Superior temporal gyrus (tissue), 1 donor: ENCODE results near the gene SLC7A4.
"Not testable (repeated sequence)": the region's sequence is repeated elsewhere in the genome, so short reads cannot be mapped to it uniquely, and the experiment has no call there.

ENCODE experiments used
- DNase-seq: peaks from one replicate; pipeline ENCODE4 v3.0.0-alpha.2; 2016; ENCODE audit errors: extremely low spot score

SLC7A4 gene

GRCh38 chr22:21043860-21044535, 11.6 kb upstream of the SLC7A4 start:
- no peak for DNase-seq

DNA sequence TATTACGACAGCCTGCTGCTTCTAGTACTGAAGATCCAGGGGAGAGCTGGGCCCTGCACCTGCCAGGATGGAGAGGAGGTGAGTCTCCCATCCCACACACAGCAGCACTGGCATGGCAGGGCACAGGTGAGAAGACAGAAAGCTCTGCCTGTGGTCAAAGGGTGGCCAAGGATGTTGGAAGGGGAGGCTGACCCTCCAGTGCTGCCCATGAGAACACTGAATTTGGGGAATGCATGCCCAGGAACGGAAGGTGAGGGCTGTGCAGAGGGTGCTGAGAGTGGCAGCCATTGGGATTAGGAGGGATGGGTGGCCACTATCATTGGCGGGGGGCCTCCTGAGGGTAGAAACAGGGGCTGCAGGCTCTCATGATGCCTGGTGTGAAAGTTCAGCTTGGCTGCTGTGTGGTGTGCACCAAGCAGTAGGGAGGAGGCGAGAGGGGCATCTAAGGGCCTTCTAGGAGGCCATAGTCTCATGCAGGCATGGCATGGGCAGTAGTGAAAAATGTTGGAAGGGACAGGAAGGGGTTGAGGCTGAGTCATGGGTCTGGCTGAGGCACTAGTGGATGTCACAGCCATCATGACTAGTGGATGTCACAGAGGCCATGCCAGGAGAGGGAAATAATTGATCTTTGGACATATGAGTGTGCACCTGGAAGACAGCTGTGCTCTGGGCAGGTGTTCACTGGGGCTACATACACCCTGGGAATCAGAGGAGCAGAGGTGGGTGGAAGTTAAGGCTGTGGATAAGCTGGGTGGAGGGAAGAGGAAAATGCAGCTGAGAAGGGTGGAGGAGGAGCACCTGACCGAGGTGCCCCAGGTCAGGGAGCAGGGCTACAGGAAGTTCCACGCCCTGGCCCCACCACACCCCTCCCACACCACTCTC, 10.9 kb upstream of the SLC7A4 start:
- no peak for DNase-seq

- DNase-seq, result no peak
Observed at GRCh38 chr22:21041937-21042336, 9.6 kb upstream of the SLC7A4 start.

DNA sequence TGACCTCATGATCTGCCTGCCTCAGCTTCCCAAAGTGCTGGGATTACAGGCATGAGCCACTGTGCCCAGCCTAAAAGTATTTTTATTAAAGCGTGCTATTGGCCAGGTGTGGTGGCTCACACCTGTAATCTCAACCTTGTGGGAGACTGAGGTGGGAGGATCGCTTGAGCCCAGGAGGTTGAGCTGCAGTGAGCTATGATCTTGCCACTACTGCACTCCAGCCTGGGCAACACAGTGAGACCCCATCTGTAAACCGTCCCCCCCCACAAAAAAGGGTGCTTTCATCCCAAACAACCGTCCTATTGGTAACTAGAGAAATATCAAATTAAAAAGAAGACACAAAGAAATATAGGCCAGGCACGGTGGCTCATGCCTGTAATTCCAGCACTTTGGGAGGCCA, 6.8 kb upstream of the SLC7A4 start:
- not testable (repeated sequence) for DNase-seq

GRCh38 chr22:21038405-21038804, 6.0 kb upstream of the SLC7A4 start:
- no peak for DNase-seq

DNA sequence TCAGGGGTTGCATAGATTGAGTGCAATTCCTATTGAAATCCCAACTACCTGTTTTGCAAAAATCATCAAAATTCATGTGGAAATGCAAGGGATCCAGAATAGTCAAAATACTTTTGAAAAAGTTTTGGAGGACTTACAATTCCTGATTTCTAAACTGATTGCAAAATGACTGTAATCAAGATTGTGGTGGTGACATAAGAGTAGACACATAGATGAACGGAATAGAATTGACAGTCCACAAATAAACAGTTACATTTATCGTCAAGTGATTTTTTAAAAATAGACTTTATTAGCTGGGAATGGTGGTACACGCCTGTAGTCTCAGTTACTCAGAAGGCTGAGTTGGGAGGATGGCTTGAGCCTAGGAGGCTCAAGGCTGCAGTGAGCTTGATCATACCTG, 2.6 kb upstream of the SLC7A4 start:
- DNase-seq, result no peak

GRCh38 chr22:21033895-21034294, 1.5 kb upstream of the SLC7A4 start:
- DNase-seq, result no peak

- no peak for DNase-seq
Observed at GRCh38 chr22:21032868-21033688, 717 bp upstream of the SLC7A4 start.

DNA sequence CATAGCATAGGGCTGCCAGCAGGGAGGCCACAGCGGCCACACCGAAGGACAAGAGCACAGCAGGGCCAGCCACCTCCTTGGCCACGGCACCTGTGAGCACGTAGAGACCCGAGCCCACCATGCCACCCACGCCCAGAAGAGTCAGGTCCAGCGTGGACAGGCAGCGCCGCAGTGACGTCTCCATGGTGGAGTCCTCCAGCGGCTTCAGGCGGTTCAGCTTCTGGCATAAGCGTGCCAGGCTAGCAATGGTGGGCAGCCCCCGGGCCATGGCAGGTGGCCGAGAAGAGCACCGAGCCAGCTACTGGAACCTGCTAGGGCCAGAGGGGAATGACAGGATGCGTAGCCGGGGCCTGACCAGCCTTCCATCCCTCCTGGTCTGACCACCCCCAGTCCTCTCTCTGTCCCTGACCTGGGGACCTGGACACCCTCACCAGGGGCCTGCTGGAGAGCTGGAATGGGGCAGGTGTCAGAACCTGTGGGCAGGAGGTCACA, 770 bp downstream of the SLC7A4 start:
- DNase-seq, result no peak

GRCh38 chr22:21030621-21031544, 1.5 kb downstream of the SLC7A4 start:
- no peak for DNase-seq

DNA sequence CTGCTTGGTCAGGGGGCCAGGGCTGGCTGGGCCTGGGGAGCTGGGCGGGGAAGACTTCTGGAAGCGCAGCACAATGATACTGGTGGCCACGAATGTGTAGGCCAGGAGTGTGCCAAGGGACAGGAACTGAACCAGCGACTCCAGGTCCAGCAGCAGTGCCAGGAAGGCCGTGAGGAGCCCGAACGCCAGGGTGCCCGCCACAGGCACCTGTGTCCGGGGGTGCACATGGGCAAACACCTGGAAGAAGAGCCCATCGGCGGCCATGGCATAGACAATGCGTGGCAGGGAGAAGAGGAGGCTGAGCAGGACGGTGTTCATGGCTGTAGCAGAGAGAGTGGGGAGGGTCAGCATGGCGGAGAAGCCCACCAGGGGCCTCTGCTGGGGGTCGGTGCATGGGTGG, 2.3 kb downstream of the SLC7A4 start:
- no peak for DNase-seq

- no peak for DNase-seq
Observed at GRCh38 chr22:21029486-21030025, 2.8 kb downstream of the SLC7A4 start.

- DNase-seq, result no peak
Observed at GRCh38 chr22:21028277-21029251, 3.8 kb downstream of the SLC7A4 start.

DNA sequence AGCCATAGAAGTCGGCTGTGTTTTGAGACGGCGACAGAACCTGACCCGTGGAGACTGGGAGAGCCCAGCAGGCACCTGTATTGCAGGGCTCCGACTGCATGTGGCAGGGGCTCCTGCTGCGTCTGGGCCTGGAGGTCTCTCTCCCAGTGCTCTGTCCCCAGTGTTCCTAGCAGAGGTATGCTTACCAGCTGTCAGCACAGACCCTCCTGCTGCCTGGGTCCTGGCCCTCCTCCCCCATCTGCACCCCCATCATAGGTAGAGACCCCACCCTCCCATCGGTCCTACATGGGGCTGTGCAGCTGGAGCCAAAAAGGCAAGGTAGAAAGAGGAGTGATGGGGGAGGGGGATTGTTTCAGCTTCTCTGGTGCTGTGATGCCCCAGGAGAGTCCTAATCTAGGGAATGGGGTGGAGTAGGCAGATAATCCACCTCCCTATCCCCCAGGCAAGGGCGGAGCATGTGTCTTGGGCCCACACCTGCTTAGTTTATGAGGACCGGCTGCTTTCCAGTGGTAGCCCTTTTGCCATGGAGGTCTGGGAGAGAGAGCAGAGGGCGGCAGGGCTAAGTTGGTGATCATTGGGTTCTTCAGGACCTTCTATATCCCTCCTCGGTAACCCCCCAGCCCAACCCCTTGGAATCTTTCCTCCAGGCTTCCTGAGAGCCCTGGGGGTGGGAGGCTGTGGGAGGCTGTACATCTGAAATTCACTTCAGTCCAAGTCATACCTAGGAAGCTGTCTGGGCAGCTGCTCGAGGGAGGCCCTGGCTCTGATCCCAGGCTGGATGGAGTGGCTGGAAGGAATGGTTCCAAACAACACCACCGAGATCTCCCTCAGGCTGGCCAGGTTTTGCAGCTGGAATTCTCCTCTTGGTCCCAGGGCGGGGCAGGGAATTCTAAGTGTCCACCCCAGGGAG, 5.3 kb downstream of the SLC7A4 start:
- no peak for DNase-seq

- DNase-seq, result no peak
Observed at GRCh38 chr22:21025763-21026755, 6.3 kb downstream of the SLC7A4 start.

DNA sequence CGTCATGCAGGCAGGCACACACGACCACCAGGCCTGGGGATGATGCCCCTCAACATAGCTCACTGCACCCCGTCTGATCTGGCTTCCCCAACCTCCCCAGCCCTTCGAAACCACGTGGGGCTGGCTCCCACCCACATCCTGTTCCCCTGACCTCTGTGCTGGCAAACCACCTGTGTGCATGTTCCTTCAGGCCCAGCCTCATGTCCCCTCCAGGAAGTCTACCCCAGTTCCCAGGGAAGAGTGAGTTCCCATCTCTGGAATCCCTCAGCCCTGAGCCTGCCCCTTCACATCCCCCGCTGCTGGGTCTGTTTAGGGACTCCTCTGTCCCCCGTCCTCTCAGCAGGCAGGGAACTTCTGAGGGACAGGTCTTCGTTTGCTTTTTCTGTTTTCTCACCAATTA, 7.1 kb downstream of the SLC7A4 start:
- no peak for DNase-seq

- DNase-seq, result no peak
Observed at GRCh38 chr22:21022955-21023614, 9.3 kb downstream of the SLC7A4 start.
